ENCODE results near the gene SRRT.
"Not testable (repeated sequence)": the region's sequence is repeated elsewhere in the genome, so short reads cannot be mapped to it uniquely, and the experiment has no call there.

The SRRT gene

DNA sequence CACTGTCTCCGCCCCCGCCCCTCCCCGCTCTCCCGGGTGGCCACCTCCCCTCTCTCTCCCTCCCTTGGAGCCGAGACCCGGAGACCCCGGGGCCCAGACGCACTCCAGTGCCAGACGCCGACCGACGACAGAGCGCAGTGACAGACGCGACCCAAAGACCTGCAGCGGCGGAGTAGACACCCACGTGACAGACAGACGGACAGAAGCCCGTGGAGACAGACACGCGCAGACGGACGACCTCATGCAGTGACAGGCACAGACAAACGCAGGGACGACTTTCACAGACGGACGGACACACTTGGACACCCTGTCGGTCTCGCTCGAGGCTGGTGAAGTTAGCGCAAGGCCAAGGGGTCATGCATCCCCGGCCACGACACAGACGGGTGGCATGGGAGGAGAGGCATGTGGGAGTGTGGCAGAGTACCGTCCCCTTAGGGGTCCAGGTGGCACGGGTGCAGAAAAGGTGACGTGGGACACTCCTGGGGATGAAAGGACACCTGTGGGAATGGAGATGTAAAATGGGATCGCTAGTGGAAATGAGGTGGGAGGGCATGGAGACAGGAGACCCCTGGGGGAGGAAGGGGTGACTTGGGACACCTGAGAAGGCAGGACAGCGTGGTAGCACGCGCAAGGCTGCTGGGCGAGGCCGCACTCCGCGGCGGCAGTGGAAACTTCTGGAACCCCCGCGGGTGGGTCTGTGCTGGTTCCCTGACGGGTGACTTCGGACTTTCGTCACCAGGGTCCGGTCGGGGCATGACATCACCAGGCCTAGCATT is 21.2 kb downstream of the SRRT start:
- peak; percentile 75 for DNase-seq

DNA sequence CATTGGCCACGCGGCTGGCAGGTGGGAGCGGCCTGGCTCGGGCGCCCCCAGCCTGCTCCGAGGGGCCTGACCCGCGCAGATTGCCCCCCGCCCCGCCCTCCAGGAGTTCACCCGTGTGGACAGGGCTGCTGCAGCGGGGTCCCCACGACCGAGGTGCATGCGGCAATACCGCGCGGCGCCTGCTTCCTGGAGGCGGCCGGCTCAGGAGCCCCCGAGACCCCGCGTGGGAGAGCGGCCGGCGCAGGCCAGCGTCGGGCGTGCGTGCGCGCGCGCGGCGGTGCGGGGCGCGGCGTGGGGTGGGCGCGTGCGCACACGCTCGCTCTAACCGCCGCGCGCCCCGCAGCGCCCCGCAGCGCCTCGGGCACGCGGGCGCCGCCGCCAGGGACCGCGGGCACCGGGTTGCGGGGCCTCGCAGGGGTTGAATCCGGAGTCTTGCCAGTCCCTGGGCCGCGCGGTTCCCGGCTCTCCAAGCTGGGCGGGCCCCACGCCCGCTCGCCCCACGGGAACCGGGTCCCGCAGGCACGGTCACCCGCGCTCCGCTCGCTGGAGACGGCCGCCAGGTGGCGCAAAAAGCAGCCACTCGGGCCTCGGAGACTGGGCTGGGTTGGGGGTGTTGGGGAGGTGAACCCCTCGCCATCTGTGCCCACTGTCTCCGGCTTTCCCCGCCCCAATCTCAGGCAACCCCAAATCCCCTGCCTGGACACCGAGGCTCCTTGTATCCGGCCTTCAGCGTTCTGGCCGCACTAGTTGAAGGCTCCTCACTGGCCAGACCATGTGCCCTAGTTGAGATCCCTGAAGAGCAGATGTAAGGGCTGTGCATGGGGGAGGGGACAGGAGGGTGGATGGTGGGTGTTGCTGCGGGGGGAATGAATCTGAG is 22.1 kb downstream of the SRRT start:
- peak; percentile 71 for DNase-seq

DNA sequence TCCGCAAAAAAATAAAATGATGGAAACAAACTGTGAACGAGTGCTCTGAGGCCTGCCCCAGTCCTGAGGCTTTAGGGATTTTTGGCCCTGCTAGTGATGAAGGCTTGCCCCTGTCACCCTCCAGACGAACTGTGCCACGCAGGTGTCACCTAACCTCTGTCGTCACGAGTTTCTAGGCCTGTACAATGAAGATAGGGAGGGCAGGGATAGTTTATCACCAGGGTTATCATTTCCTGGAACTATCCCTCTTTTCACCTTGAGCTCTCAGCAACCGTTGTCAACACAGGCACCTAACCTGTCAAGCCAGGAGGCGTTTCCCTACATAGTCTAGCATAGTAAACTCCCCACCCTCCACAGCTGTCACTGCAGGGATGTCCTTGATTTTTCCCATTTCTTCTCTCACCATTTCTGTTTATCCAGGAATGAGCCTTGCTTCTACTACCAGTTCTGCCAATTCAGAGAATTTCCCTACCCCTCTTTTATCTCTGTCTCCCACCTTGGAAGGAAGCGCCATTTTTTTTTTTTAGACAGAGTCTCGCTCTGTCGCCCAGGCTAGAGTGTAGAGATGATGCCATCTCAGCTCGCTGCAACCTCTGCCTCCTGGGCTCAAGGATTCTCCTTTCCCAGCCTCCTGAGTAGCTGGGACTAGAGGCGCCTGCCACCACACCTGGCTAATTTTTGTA is 23.0 kb downstream of the SRRT start:
- no peak for DNase-seq

DNA sequence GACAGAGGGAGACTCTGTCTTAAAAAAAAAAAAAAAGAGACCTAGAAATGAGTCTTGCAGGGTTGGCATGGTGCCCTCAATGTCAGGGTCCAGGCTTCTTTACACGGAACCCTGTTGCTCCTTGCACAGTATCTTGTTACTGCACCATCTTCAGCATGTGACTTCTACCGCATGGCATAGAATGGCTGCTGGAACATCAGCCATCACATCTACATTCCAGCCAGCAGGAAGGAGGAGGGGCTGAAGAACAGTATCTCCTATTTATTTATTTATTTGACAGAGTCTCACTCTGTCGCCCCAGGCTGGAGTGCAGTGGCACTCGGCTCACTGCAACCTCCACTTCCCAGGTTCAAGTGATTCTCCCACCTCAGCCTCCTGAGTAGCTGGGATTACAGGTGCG is 24.5 kb downstream of the SRRT start:
- DNase-seq = no peak

DNA sequence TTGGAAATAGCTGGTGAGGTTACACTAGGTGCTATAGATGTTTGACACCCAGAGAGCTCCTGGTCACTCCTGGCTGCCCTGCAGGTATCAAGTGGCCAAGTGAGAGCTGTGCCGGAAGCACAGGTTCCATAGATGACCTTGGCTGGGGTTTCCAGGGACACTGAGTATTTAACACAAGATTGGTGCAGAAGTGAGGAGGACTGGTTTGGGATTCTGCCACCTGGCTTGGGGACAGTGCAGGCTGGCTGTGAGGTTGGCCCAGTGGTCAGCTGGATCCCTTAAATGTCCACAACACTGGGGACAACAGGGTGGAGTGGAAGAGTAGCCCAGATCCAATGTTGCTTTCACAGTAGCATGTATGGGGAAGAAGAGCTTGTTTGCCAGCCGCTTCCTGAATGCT is 26.1 kb downstream of the SRRT start:
- no peak for DNase-seq

DNA sequence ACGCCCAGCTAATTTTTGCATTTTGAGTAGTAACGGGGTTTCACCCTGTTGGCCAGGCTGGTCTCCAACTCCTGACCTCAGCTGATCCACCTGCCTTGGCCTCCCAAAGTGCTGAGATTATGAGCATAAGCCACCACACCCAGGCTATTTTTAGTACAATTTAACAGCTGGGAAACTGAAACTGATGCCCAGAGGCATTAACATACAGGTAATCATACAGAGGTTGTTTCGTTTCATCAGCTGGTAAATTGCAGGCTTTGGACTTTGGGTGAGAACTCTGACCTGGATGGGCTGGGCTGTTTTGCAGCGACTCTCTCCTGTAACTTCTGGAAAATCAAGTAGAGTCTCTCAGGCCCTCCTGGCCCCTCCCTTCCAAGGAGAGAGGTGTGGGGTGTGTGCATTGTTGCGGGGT is 27.0 kb downstream of the SRRT start:
- DNase-seq = no peak

DNA sequence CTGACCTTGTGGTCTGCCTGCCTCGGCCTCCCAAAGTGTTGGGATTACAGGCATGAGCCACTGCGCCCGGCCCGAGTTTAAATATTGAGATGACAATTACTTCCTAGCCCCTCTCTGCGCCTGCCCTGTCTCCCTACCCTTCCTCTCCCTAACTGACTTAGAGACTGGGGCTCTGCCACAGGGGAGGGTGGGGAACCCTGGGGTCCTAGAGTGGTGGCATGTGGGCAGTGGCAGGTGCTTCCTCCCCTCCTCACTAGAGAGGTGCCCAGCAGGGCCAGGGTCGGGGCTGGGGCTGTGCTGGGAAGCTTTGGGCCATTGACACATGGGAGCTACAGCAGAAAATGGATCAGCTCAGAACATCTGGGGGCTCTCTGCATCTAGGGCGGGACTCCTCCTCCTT is 27.7 kb downstream of the SRRT start:
- no peak for DNase-seq

DNA sequence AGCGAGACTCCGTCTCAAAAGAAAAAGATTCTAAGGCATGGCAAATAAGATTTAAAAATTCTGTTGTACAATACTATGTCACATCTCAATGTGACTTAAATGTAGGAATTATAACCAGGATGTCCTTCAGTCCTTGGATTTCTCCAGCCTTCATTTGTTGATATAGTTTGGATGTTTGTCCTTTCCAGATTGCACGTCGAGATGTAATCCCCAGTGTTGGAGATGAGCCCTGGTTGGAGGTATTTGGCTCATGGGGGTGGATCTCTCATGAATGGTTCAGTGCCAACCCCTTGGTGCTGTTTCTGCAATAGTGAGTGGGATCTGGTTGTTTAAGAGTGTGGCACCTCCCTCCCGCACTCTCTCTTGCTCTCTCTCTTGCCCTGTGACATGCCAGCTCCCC is 33.6 kb downstream of the SRRT start:
- DNase-seq = no peak

DNA sequence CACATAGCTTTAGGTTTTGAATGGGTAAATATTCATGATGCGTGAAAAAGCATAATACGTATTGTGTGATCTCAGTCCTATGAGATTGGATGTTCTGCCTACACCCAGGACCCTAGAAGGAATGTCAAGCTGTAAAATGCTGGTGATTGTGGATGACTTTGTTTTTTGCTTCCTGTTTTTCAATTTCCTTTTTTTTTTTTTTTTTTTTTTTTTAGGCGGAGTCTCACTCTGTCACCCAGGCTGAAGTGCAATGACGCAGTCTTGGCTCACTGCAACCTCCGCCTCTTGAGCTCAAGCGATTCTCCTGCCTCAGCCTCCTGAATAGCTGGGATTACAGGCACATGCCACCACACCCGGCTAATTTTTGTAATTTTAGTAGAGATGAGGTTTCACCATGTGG is 35.5 kb downstream of the SRRT start:
- not testable (repeated sequence) for DNase-seq

DNA sequence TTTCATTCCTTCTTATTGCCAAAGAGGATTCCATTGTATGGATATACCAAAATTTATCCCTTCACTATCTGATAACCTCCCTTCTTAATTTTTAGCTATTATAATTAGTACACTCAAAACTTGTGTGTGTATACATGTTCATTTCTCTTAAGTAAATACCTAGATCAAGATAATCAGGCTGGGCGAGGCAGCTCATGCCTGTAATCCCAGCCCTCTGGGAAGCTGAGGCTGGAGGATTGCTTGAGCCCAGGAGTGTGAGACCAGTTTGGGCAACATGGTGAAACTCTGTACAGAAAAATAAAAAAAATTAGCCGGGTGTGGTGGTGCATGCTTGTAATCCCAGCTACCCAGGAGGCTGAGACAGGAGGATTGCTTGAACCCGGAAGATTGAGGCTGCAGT is 36.6 kb downstream of the SRRT start:
- no peak for DNase-seq

DNA sequence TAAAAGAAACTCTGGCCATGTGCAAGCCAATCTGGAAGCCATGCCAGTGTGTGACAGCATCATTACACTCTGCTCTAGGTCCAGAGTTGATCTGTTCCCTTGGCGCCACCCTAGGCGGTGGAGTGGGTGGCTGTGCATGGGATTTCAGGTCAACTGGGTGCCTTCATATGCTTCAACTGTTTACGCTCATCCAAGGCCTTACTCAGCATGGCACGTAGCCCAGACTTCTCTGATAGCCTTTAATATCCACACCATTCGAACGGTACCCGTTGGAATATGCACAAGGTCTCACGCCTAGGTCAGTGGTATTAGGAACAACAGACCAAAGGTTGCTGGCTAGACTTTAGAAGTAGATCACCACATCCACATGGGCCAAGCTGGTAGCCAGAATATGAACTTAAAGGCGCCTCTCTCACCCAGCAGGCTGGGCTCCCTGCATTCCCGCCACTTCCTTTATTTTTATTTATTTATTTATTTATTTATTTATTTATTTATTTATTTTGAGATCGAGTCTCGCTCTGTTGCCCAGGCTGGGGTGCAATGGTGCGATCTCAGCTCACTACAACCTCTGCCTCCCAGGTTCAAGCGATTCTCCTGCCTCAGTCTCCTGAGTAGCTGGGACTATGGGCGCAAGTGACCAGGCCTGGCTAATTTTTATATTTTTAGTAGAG is 39.4 kb downstream of the SRRT start:
- DNase-seq = no peak

DNA sequence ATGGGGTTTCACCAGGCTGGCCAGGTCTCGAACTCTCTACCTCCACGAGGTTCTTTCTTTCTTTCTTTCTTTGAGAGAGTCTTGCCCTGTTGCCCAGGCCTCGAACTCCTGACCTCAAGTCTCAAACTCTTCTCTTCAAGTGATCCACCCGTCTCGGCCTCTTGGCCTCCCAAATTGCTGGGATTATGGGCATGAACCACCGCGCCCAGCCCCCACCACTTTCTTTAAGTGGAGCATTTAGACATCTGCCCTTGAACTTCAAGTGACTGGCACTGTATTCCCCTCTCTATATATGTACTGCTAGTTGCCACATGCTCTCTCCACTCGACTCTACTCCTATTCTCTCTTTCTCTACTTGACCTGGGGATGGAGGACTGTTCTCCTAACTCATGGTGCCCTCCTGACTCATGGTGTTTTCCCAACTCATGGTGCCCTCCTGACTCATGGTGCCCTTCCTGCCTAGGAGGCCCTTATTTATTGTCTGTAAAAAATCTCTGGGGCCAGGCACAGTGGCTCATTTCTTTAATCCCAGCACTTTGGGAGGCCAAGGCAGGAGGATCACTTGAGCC is 40.1 kb downstream of the SRRT start:
- no peak for DNase-seq

DNA sequence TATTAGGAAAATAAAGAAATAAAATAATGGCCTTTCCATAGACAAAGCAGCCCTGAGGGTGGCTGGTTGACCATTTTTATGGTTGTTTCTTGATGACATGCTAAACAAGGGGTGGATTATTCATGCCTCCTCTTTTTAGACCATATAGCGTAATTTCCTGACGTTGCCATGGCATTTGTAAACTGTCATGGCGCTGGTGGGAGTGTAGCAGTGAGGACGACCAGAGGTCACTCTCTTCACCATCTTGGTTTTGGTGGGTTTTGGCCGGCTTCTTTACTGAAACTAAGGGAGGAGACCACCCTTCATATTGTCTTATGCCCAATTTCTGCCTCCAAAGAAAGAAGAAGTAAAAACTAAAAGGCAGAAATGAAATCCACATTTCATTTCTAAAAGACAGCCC is 44.4 kb downstream of the SRRT start:
- DNase-seq = not testable (repeated sequence)

DNA sequence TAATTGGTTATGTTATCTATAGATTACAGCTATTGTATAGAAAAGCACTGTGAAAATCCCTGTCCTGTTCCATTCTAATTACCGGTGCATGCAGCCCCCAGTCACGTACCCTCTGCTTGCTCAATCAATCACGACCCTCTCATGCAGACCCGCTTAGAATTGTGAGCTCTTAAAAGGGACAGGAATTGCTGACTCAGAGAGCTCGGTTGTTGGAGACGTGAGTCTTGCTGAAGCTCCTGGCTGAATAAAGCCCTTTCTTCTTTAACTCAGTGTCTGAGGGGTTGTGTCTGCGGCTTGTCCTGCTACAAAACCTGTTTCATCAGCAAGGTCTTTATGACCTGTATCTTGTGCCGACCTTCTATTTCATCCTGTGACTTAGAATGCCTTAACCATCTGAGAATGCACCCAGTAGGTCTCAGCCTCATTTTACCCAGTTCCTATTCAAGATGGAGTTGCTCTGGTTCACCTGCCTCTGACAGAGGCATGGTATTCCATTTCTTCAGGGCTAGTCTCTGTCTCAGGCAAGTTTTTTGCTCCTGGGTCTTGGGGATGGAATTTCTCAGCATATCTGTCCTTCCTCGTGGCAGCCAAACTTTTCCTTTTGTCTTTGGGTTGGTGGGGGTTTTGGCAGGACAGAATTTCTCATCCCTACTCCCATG is 45.0 kb downstream of the SRRT start:
- not testable (repeated sequence) for DNase-seq

DNA sequence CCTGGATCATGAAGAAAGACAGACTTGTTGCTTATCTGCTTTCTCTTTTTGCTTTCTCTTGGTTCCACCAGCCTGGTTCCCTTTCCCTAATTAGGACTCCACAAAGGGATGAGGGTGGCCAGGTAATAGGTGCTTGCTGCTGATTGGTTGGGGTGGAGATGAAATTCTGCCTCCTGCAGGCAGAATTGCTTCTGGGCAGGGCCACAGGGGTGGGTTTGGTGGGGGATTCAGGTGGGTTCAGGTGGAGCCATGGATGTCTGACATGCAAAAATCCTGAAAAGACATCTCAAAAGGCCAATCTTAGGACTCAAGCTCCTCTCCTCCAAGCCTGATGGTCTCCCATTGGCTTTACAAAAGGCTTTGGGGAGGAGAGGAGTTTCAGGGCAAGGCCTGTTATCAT is 46.1 kb downstream of the SRRT start:
- DNase-seq = no peak

DNA sequence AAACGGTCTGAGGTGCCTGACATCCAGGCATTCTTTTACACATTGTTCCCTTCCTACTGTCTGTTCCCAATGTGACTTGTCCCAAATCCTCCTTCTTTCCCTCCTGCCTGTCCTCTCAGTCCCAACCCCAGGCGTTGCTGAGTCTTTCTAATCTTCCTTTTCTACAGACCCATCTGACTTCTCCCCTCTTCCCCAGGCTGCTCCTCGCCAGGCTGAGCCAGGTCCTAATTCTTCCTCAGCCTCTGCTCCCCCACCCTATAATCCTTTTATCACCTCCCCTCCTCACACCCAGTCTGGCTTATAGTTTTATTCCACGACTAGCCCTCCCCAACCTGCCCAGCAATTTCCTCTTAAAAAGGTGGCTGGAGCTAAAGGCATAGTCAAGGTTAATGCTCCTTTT is 48.7 kb downstream of the SRRT start:
- DNase-seq = not testable (repeated sequence)

DNA sequence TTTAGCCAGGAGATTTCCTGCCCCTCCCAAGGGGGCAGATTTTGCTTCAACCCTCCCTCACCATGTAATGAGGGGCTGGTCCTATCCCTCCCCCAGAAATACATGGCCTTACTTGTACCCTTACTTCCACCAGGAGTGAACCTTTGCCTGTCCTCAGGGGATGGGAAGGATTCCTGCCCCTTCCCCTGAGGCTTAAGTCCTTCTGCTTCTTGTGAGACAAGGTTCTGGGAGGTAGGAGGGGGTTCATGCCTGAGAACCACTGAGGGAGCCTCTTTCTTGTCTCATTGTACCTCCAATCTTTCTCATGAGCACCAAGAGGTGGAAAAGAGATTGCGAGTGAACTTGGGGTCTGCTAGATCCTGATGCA is 54.9 kb downstream of the SRRT start:
- DNase-seq = no peak

DNA sequence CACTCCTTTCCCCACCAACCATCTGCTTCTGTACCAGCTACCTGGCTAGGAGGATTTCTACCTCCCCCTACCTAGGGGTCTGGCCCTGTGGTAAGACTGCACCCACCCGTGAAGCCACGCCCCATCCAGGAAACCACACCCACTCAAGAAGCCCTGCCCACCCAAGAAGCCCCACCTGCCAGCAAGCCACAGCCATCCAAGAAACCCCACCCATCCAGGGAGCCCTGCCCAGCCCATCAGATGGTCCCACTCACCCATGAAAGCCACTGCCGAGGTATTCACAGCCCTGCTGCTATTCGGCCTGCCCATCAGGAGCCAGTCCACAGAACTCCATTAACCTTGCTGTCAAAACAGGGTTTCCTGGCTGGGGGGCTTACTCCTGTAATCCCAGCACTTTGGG is 58.8 kb downstream of the SRRT start:
- DNase-seq = no peak

DNA sequence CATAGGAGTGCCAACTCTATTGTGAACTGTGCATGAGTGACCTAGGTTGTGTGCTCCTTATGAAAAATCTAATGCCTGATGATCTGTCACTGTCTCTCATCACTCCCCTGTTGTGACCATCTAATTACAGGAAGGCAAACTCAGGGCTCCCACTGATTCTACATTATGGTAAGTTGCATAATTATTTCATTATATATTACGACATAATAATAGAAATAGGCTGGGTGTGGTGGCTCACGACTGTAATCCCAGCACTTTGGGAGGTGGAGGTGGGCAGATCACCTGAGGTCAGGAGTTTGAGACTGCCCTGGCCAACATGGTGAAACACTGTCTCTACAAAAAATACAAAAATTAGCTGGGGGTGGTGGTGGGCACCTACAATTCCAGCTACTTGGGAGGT is 60.5 kb downstream of the SRRT start:
- not testable (repeated sequence) for DNase-seq

DNA sequence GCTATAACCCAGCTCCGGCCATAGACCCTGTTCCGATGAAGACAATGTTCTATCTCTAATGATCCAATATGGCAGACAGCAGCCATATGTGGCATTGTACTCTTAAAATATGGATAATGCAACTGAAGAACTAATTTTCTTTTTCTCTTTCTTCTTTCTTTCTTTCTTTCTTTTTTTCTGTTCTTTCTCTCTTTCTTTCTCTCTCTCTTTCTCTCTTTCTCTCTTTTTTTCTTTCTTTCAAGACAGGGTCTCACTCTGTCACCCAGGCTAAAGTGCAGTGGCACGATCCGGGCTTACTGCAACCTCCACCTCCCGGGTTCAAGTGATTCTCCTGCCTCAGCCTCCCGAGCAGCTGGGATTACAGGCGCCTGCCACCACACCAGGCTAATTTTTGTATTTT is 61.3 kb downstream of the SRRT start:
- DNase-seq = not testable (repeated sequence)
